ENCODE results near the gene STMND1. TPM values are rescaled to one million over a fixed set of nuclear protein-coding genes. Genes with fewer than 3 reads are reported as not detected.
A peak's percentile ranks its signal among the peaks of the same experiment; 100 is the strongest.

STMND1 gene
- total and polyA plus RNA-seq, 2 of the 8 experiments (the other 6 are each of a cell fraction or from before 2014, with no cell fraction given): not detected

DNA sequence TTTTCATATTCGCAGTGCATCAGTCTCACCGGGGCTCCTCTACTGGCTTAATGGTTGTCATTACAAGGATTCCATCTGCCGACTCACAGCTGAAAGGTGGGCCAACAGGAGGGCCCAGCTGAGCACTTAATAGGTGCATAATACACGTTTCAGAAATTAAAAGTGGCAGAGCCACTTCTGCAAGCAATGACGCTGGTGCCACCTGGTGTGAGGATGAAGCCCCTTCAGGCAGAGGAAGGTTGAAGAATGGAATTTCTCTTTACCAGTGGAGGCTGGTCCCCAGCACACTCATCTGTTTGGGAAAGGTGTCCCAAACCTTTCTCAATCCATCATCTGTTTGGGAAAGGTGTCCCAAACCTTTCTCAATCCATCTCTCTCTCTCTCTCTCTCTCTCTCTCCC is 8.2 kb upstream of the STMND1 start:
- no peak overlapping the region for H2BK15ac ChIP-seq (ENCODE audit: low read length)
- no peaks in the 10 kb centered on the region for H3K27me3 ChIP-seq (replicated peaks in 1 of 4; ENCODE audit: control insufficient read depth in 3 of 4, extremely low read depth in 1 of 4, insufficient read depth in 3 of 4, low read length in 3 of 4)
- no peak overlapping the region for H3K9ac ChIP-seq (replicated peaks in 1 of 4; ENCODE audit: extremely low read depth in 1 of 4, low read depth in 3 of 4, low read length in 3 of 4)
- H2AFZ ChIP-seq (ENCODE audit: low read length): peak overlapping the region; percentile 4; the same call in 1 of the 2 replicates
- FAIRE-seq (no peak), DNase-seq (ENCODE audit: low read depth in 1 of 2, low spot score in 2 of 2) (no peak)
- H3K56ac ChIP-seq (replicated peaks; ENCODE audit: insufficient read length, low read depth, low read length): no peak overlapping the region
- no peak overlapping the region for H2BK5ac ChIP-seq (ENCODE audit: low read depth, low read length)
- no peaks in the 10 kb centered on the region for H4K20me1 ChIP-seq (replicated peaks in 1 of 2; ENCODE audit: control insufficient read depth in 1 of 2, insufficient read depth in 2 of 2, low read length in 2 of 2)
- no peak overlapping the region for H3K4me3 ChIP-seq (ENCODE audit: extremely low read depth in 1 of 4, insufficient read depth in 2 of 4, low read depth in 3 of 4, low read length in 4 of 4)
- TF ChIP-seq, protein P1, sequence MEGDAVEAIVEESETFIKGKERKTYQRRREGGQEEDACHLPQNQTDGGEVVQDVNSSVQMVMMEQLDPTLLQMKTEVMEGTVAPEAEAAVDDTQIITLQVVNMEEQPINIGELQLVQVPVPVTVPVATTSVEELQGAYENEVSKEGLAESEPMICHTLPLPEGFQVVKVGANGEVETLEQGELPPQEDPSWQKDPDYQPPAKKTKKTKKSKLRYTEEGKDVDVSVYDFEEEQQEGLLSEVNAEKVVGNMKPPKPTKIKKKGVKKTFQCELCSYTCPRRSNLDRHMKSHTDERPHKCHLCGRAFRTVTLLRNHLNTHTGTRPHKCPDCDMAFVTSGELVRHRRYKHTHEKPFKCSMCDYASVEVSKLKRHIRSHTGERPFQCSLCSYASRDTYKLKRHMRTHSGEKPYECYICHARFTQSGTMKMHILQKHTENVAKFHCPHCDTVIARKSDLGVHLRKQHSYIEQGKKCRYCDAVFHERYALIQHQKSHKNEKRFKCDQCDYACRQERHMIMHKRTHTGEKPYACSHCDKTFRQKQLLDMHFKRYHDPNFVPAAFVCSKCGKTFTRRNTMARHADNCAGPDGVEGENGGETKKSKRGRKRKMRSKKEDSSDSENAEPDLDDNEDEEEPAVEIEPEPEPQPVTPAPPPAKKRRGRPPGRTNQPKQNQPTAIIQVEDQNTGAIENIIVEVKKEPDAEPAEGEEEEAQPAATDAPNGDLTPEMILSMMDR (IDR thresholded peaks at IDR 0.05; ENCODE audit: control extremely low read depth in 1 of 3, insufficient read depth in 1 of 3, low read depth in 1 of 3, low read length in 3 of 3): peak; percentile 44 to 54 (median 47)
- TF ChIP-seq, protein P2, sequence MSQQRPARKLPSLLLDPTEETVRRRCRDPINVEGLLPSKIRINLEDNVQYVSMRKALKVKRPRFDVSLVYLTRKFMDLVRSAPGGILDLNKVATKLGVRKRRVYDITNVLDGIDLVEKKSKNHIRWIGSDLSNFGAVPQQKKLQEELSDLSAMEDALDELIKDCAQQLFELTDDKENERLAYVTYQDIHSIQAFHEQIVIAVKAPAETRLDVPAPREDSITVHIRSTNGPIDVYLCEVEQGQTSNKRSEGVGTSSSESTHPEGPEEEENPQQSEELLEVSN (IDR thresholded peaks at IDR 0.05): no peak
- TF ChIP-seq CEBPB (IDR thresholded peaks at IDR 0.05; ENCODE audit: low read depth, low read length) (no peak), RAD21 (IDR thresholded peaks at IDR 0.05 in 1 of 2, conservative IDR thresholded peaks at IDR 0.05 in 1 of 2; ENCODE audit: low read depth in 2 of 2, low read length in 2 of 2) (peak; percentile 71 to 81)
- H3K14ac ChIP-seq (ENCODE audit: insufficient read length): no peak overlapping the region
- H4K8ac ChIP-seq (ENCODE audit: extremely low read depth, insufficient read depth, low read length): no peak overlapping the region
- H3K9me3 ChIP-seq (ENCODE audit: insufficient read depth in 2 of 2, low read depth in 1 of 2, low read length in 1 of 2): no peaks in the 10 kb centered on the region
- no peak overlapping the region for H4K91ac ChIP-seq (replicated peaks; ENCODE audit: insufficient read length, low read length)
- no peaks in the 10 kb centered on the region for H3K36me3 ChIP-seq (ENCODE audit: control insufficient read depth in 2 of 4, insufficient read depth in 4 of 4, low read length in 3 of 4)
- H2BK20ac ChIP-seq (ENCODE audit: low read length): no peak overlapping the region
- H2BK12ac ChIP-seq (ENCODE audit: low read depth, low read length): no peak overlapping the region
- no peak overlapping the region for H3K27ac ChIP-seq (ENCODE audit: low read depth, low read length)
- POLR2A ChIA-PET (ENCODE audit: partially characterized antibody): no interaction called here
- no peak overlapping the region for H4K5ac ChIP-seq (ENCODE audit: insufficient read length, low read depth, low read length)
- H2BK120ac ChIP-seq (replicated peaks; ENCODE audit: low read depth, low read length): no peak overlapping the region
- H3K79me1 ChIP-seq (ENCODE audit: low read depth, low read length): no peaks in the 10 kb centered on the region
- H3K23me2 ChIP-seq (ENCODE audit: low read depth, low read length): no peaks in the 10 kb centered on the region
- H3K4ac ChIP-seq (replicated peaks; ENCODE audit: insufficient read length, low read depth, low read length): no peak overlapping the region
- CTCF ChIA-PET (ENCODE audit: partially characterized antibody): interaction anchor here (0.6 to 1.7 kb wide), 14 partner anchors 22 to 578 kb away, joined by 3 to 7 read pairs (median 3); no protein-coding TSS in a partner anchor
- H3K4me2 ChIP-seq (ENCODE audit: insufficient read depth in 1 of 2, low read depth in 2 of 2, low read length in 2 of 2): no peak overlapping the region
- no peak overlapping the region for H3K23ac ChIP-seq (ENCODE audit: insufficient read length)
- WGBS, 2 experiments (ENCODE audit: extremely low coverage in 1 of 2, insufficient coverage in 1 of 2, insufficient read length in 1 of 2, insufficient replicate concordance in 2 of 2, low coverage in 1 of 2, low lambda C conversion rate in 2 of 2, missing lambda C conversion rate in 1 of 2): 59% methylated on average over 5 of the region's 5 CpGs; no CpG with 5 or more reads in 1 of the 2 experiments
- H3K18ac ChIP-seq (ENCODE audit: extremely low read depth, low read length): no peak overlapping the region
- no peaks in the 10 kb centered on the region for H3K79me2 ChIP-seq (ENCODE audit: control insufficient read depth in 1 of 2, insufficient read depth in 2 of 2, low read length in 2 of 2)
- no peaks in the 10 kb centered on the region for H3K4me1 ChIP-seq (replicated peaks in 1 of 4; ENCODE audit: control insufficient read depth in 3 of 4, insufficient read depth in 4 of 4, low read length in 3 of 4)
- no peak overlapping the region for H2AK5ac ChIP-seq (ENCODE audit: low read depth, low read length)

Measured in H1 (cell line).